Right ventricle myocardium inferior (tissue), 1 donor: Measurements from ENCODE around the gene BARHL2. TPM values are rescaled to one million over a fixed set of nuclear protein-coding genes. Genes with fewer than 3 reads are reported as not detected.

Experiments used
- ATAC-seq: fragments of 200-7000 bp; cut with Tn5 transposase; one replicate; pipeline ENCODE4 v1.9.1; 2020; ENCODE audit warnings: mild to moderate bottlenecking, moderate library complexity
- DNase-seq: peaks from one replicate; pipeline ENCODE4 v3.0.0; 2021; ENCODE audit errors: missing footprints
- intact Hi-C: fragments of 100-400 bp; cut with DNase I; formaldehyde crosslinking; loops from one replicate; pipeline ENCODE4 v1.11.0; 2022
- long read RNA-seq: library from polyadenylated mRNA; unstranded; transcript quantifications from one replicate; pipeline ENCODE4 v2.0.0, GENCODE V29; 2021
- total RNA-seq: library from RNA; stranded (reverse); fragmentation: NEBNext Ultra II Directional; extraction: Animal tissue kit (Norgen Biotek cat#: 25700); gene quantifications from one replicate; pipeline ENCODE4 v1.2.1, GENCODE V29; 2021
- donor health status: DM: no; HTN: yes; CAD: no; lungs with severe emphysema.

The BARHL2 gene
- total RNA-seq: not detected
- long read RNA-seq: 0 reads

GRCh38 chr1:90716552-90717355 lies at the start of gene BARHL2:
BARHL2 (minus strand) TSS chr1:90717302; CDS start chr1:90717195, 107 bp downstream.
- DNase-seq: no peak
- intact Hi-C loops: no loop called here
- no peak for ATAC-seq

GRCh38 chr1:90763930-90764329 lies 46.8 kb upstream of the BARHL2 start:
- no peak for ATAC-seq
- DNase-seq: no peak
- intact Hi-C loops: no loop called here

- ATAC-seq (no peak), DNase-seq (no peak)
- intact Hi-C loops: no loop called here
Measured at GRCh38 chr1:90763506-90763905, 46.4 kb upstream of the BARHL2 start.

GRCh38 chr1:90761781-90762589 lies 44.9 kb upstream of the BARHL2 start:
- ATAC-seq: no peak

GRCh38 chr1:90761156-90761555 lies 44.1 kb upstream of the BARHL2 start:
- no peak for ATAC-seq

More at GRCh38 chr1:90761781-90762589, 44.9 kb upstream of the BARHL2 start:
- no peak for DNase-seq
- intact Hi-C loops: no loop called here

GRCh38 chr1:90753556-90753955 lies 36.5 kb upstream of the BARHL2 start:
- no peak for ATAC-seq
- intact Hi-C loops: no loop called here
- DNase-seq: no peak

More at GRCh38 chr1:90761156-90761555, 44.1 kb upstream of the BARHL2 start:
- DNase-seq: no peak
- intact Hi-C loops: no loop called here

GRCh38 chr1:90748668-90749067 lies 31.6 kb upstream of the BARHL2 start:
- intact Hi-C loops: no loop called here
- no peak for DNase-seq
- no peak for ATAC-seq

- DNase-seq (no peak), ATAC-seq (no peak)
- intact Hi-C loops: no loop called here
Measured at GRCh38 chr1:90746857-90747256, 29.8 kb upstream of the BARHL2 start.

- DNase-seq: no peak
- intact Hi-C loops: no loop called here
- no peak for ATAC-seq
Measured at GRCh38 chr1:90745972-90746371, 28.9 kb upstream of the BARHL2 start.

GRCh38 chr1:90732136-90732535 lies 15.0 kb upstream of the BARHL2 start:
- intact Hi-C loops: no loop called here
- ATAC-seq: no peak
- DNase-seq: no peak

GRCh38 chr1:90731382-90732050 lies 14.4 kb upstream of the BARHL2 start:
- DNase-seq (no peak), ATAC-seq (no peak)
- intact Hi-C loops: no loop called here

- ATAC-seq: no peak
- intact Hi-C loops: no loop called here
Measured at GRCh38 chr1:90730243-90731022, 13.3 kb upstream of the BARHL2 start.

GRCh38 chr1:90729504-90730242 lies 12.6 kb upstream of the BARHL2 start:
- no peak for DNase-seq
- ATAC-seq: no peak
- intact Hi-C loops: loop anchor here (10.0 kb wide), 1 partner anchor 235 kb away; no protein-coding TSS in a partner anchor

More at GRCh38 chr1:90730243-90731022, 13.3 kb upstream of the BARHL2 start:
- DNase-seq: no peak

- no peak for ATAC-seq
- no peak for DNase-seq
- intact Hi-C loops: loop anchor here (10.0 kb wide), 1 partner anchor 236 kb away; no protein-coding TSS in a partner anchor
Measured at GRCh38 chr1:90728502-90729287, 11.6 kb upstream of the BARHL2 start.

GRCh38 chr1:90727917-90728501 lies 10.9 kb upstream of the BARHL2 start:
- ATAC-seq: no peak
- no peak for DNase-seq
- intact Hi-C loops: loop anchor here (10.0 kb wide), 1 partner anchor 237 kb away; no protein-coding TSS in a partner anchor

GRCh38 chr1:90726986-90727480 lies 9.9 kb upstream of the BARHL2 start:
- DNase-seq: no peak
- intact Hi-C loops: loop anchor here (10.0 kb wide), 1 partner anchor 238 kb away; no protein-coding TSS in a partner anchor
- ATAC-seq: no peak
